Measurements from ENCODE around the gene MYO15B. TPM values are rescaled to one million over a fixed set of nuclear protein-coding genes. Genes with fewer than 3 reads are reported as not detected.

MYO15B gene
- total and polyA plus RNA-seq, 2 of the 13 experiments (the other 11 are each of a cell fraction or from before 2014, with no cell fraction given), result 2.8 to 8.1 TPM

DNA sequence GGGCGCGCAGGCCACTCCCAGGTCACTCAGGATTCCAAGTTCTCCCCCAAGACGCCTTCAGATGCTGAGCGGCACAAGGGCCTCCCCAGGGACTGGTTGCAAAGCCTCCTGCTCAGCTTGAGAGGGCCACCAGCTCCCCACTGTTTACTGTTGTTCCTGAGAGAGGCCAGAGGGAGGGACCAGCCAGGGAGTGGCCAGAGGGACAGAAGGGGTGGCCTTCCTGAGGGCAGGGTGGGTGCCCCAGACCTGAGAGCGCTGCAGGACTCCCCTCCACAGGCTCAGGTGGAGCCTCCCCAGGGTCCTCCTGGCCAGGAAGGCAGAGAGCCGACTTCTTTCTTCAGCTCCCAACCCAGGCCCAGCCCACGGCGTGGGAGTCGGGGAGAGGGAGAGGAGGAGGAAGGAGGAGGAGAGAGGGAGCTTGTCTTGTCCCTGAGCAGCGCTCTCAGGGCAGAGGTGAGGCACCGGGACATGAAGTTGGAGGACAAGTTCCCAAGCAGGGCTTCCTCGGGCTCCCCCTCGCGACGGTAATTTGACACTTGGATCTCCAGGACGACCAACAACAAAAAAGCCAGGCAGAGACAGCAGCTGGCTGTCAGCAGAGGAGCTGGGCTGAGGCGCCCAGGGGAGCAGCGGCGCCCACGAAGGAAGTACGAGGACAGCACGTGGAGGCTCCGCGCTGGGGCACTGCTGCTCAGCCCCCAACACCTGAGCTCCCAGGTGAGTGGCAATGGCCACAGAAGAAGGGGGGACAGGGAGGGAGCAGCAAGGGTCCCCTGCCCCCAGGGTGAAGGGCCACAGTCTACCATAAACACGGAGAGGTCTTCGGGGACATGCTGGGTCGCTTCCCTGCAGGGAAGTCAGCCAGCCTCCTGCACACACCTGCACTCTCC, 46.1 kb downstream of the MYO15B start (continued):
- TF ChIP-seq SIN3A (IDR thresholded peaks at IDR 0.05; ENCODE audit: borderline replicate concordance, low read depth, low read length) (peak; percentile 99), HNF4A (CRISPR knock-in tag; IDR thresholded peaks at IDR 0.05) (0 out of 2 replicates have a peak, but pooled peaks have one; percentile 21), KDM2A (CRISPR knock-in tag; IDR thresholded peaks at IDR 0.05; ENCODE audit: borderline replicate concordance, low read depth) (no peak), REST (IDR thresholded peaks at IDR 0.05; ENCODE audit: borderline replicate concordance in 1 of 2, low read depth in 1 of 2, low read length in 2 of 2) (no peak), MXI1 (IDR thresholded peaks at IDR 0.05; ENCODE audit: borderline replicate concordance, low read depth, low read length) (peak; percentile 78; the same call in 2 of the 3 replicates), MEIS2 (CRISPR knock-in tag; IDR thresholded peaks at IDR 0.05) (peak; percentile 61; the same call in 1 of the 2 replicates), GABPB1 (CRISPR knock-in tag; IDR thresholded peaks at IDR 0.05) (peak; percentile 35; the same call in 1 of the 2 replicates), ERF (CRISPR knock-in tag; IDR thresholded peaks at IDR 0.05) (peak; percentile 48; the same call in 1 of the 2 replicates), KDM5A (IDR thresholded peaks at IDR 0.05; ENCODE audit: borderline replicate concordance, low read length) (no peak), ZC3H13 (CRISPR knock-in tag; IDR thresholded peaks at IDR 0.05) (peak; percentile 36; the same call in 1 of the 2 replicates), ZNF784 (CRISPR knock-in tag; IDR thresholded peaks at IDR 0.05; ENCODE audit: borderline replicate concordance) (peak; percentile 30; the same call in 1 of the 2 replicates), SIN3B (IDR thresholded peaks at IDR 0.05; ENCODE audit: low read length) (0 out of 2 replicates have a peak, but pooled peaks have one; percentile 53), HBP1 (CRISPR knock-in tag; IDR thresholded peaks at IDR 0.05; ENCODE audit: low read depth) (0 out of 2 replicates have a peak, but pooled peaks have one; percentile 18), MZF1 (CRISPR knock-in tag; IDR thresholded peaks at IDR 0.05; ENCODE audit: borderline replicate concordance) (no peak), ZBTB7B (CRISPR knock-in tag; IDR thresholded peaks at IDR 0.05) (no peak), HMGXB4 (CRISPR knock-in tag; IDR thresholded peaks at IDR 0.05; ENCODE audit: borderline replicate concordance in 1 of 2, low read depth in 1 of 2) (peak in 1 of 2 experiments; percentile 61; a peak in 1 of 4 replicates), ZNF724P (CRISPR knock-in tag; IDR thresholded peaks at IDR 0.05; ENCODE audit: borderline replicate concordance) (0 out of 2 replicates have a peak, but pooled peaks have one; percentile 41), ESRRA (CRISPR knock-in tag; IDR thresholded peaks at IDR 0.05; ENCODE audit: low read depth) (no peak), SAP130 (CRISPR knock-in tag; IDR thresholded peaks at IDR 0.05; ENCODE audit: low read depth) (peak; percentile 98)

Data from HepG2 (cell line).